Subcutaneous abdominal adipose tissue (tissue), 5 donors: ENCODE results near the gene U2AF2.
"Not testable (repeated sequence)": the region's sequence is repeated elsewhere in the genome, so short reads cannot be mapped to it uniquely, and the experiment has no call there.

ENCODE experiments used
- H3K27ac ChIP-seq: one replicate; pipeline ENCODE4 v1.7.0; 2013; ENCODE audit warnings: low read depth, mild to moderate bottlenecking, inconsistent platforms, low read length, moderate library complexity
- H3K27me3 ChIP-seq, 5 donors: one replicate each; pipeline ENCODE4 v1.7.0; 2013; ENCODE audit warnings: low read length in 5 of 5, inconsistent platforms in 1 of 5; ENCODE audit not compliant: control insufficient read depth in 5 of 5, insufficient read depth in 4 of 5
- H3K36me3 ChIP-seq, 5 donors: one replicate each; pipeline ENCODE4 v1.7.0; 2013; ENCODE audit warnings: low read length in 5 of 5; ENCODE audit not compliant: control insufficient read depth in 5 of 5, insufficient read depth in 5 of 5
- H3K4me1 ChIP-seq, 5 donors: one replicate each; pipeline ENCODE4 v1.7.0; 2013; ENCODE audit warnings: low read length in 5 of 5, mild to moderate bottlenecking in 3 of 5, moderate library complexity in 1 of 5; ENCODE audit not compliant: control insufficient read depth in 5 of 5, insufficient read depth in 5 of 5
- H3K4me3 ChIP-seq, 5 donors: one replicate each; pipeline ENCODE4 v1.7.0; 2013; ENCODE audit warnings: low read length in 5 of 5, low read depth in 1 of 5
- H3K9ac ChIP-seq, 5 donors: one replicate each; pipeline ENCODE4 v1.7.0; 2013; ENCODE audit warnings: low read length in 5 of 5, mild to moderate bottlenecking in 4 of 5, moderate library complexity in 3 of 5
- H3K9me3 ChIP-seq, 5 donors: one replicate each; pipeline ENCODE4 v1.7.0; 2013; ENCODE audit warnings: low read length in 5 of 5; ENCODE audit not compliant: control insufficient read depth in 5 of 5
- donor health status: healthy.
- donor health status: healthy.
- donor health status: healthy.
- donor health status: healthy.
- donor health status: healthy.

The U2AF2 gene

GRCh38 chr19:55702131-55702627 lies 47.3 kb downstream of the U2AF2 start:
- Histone ChIP-seq H3K27me3 (no peaks in the 10 kb centered on the region), H3K9me3 (peaks cover 0 to 3% (median 0%) of the 10 kb centered on the region in 5 donors), H3K36me3 (peaks cover 0 to 33% (median 19%) of the 10 kb centered on the region in 5 donors), H3K4me3 (no peak overlapping the region), H3K9ac (no peak overlapping the region), H3K27ac (no peak overlapping the region), H3K4me1 (peaks cover 0 to 4% (median 0%) of the 10 kb centered on the region in 5 donors)

DNA sequence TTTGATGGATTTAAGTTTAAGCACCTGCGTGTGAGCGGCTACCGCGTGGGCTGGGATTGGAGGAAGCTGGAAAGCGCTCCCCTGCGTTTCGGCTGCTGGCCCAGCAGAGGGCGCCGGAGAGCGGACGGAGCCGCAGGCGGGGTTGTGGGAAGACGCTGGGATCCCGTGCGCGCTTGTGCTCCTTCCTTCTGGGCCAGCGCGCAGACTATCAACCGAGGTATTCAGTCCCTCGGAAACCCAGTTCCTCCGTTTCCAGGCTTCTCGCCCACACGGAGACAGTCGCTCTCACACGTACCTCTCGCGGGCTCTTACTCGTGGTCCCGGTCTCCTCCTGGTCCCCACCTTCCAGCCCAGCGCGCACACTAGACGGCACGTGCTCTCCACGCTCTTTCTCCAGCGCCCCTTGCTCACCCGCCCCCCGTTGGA lies 49.0 kb downstream of the U2AF2 start:
- Histone ChIP-seq H3K9me3 (peaks cover 0 to 3% (median 0%) of the 10 kb centered on the region in 5 donors), H3K4me3 (peak overlapping the region in 1 of 5 donors; percentile 17), H3K36me3 (peaks cover 0 to 21% (median 13%) of the 10 kb centered on the region in 5 donors), H3K9ac (no peak overlapping the region), H3K27me3 (no peaks in the 10 kb centered on the region), H3K27ac (no peak overlapping the region), H3K4me1 (peaks cover 0 to 4% (median 0%) of the 10 kb centered on the region in 5 donors)

- Histone ChIP-seq H3K36me3 (peaks cover 0 to 14% (median 11%) of the 10 kb centered on the region in 5 donors), H3K4me3 (no peak overlapping the region), H3K9me3 (peaks cover 0 to 3% (median 0%) of the 10 kb centered on the region in 5 donors), H3K27me3 (no peaks in the 10 kb centered on the region), H3K9ac (no peak overlapping the region), H3K27ac (no peak overlapping the region), H3K4me1 (peaks cover 0 to 4% (median 0%) of the 10 kb centered on the region in 5 donors)
Measured at GRCh38 chr19:55704494-55705245, 49.8 kb downstream of the U2AF2 start.

GRCh38 chr19:55705972-55706371 lies 51.1 kb downstream of the U2AF2 start:
- Histone ChIP-seq H3K27ac (no peak overlapping the region), H3K9me3 (peaks cover 0 to 3% (median 0%) of the 10 kb centered on the region in 5 donors), H3K4me1 (peaks cover 0 to 4% (median 0%) of the 10 kb centered on the region in 5 donors)

DNA sequence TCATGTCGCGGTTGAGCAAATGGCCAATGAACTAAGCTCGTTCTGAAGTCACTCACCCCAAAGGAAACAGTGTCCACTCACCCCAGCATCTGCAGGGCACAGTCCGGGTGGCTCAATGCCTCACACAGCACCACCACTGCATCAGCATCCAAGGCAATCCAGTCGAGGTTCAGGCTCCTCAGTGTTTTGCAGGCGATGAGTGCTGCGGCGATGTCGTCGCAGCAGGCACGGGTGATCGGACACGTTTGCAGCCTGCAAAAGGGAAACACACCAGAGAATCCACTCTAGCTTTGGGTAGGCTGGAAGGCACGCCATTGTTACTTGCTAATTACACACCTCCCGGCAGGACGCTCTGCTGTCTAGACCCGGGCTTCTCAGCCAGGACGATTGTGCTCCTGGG lies 56.9 kb downstream of the U2AF2 start:
- Histone ChIP-seq H3K9ac (no peak overlapping the region), H3K9me3 (no peaks in the 10 kb centered on the region), H3K27ac (no peak overlapping the region), H3K4me1 (no peaks in the 10 kb centered on the region), H3K36me3 (no peaks in the 10 kb centered on the region), H3K4me3 (no peak overlapping the region), H3K27me3 (peaks cover 6 to 15% (median 9%) of the 10 kb centered on the region in 5 donors)

More at GRCh38 chr19:55705972-55706371, 51.1 kb downstream of the U2AF2 start:
- H3K36me3 ChIP-seq: peaks cover 0 to 6% (median 6%) of the 10 kb centered on the region in 5 donors
- H3K9ac ChIP-seq: no peak overlapping the region
- no peak overlapping the region for H3K4me3 ChIP-seq
- no peaks in the 10 kb centered on the region for H3K27me3 ChIP-seq

DNA sequence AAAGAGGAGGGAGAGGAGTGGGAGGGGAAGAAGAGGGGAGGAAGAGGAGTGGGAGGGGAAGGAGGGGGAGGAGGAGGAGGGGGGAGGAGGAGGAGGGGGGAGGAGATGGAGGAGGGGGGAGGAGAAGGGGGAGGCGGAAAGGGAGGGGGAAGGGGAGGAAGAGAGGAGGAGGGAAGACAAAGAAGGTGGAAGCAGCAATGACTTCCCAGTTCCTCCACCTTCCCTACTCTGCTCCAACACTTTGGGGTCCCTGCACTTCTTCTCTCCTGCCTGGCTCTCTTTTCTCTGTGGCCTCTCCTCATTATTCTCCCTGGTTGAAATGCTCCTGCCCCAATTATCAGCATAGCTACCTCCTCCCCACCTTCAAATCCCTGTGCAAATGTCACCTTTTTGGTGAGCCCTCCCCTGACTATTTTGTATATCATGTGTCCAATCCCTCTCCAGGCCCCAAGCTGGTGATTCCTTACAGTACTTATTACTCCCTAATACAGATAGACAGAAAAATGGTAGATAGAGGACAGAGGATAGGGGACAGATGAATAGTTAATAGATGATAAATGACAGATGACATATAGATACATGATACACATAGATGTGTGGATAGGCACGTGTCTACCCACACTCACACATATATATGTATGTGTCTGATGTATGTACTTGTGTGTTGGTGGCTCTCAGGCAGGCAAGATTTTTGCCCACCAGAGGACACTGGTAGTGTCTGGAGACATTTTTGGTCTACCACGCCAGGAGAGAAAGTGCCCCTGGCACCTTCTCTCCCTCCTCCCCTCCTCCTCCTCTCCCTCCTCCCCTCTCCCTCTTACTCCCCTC lies 58.2 kb downstream of the U2AF2 start:
- Histone ChIP-seq H3K4me1 (no peaks in the 10 kb centered on the region), H3K36me3 (no peaks in the 10 kb centered on the region), H3K9me3 (no peaks in the 10 kb centered on the region), H3K4me3 (no peak overlapping the region), H3K27me3 (peaks cover 8 to 23% (median 13%) of the 10 kb centered on the region in 5 donors), H3K9ac (no peak overlapping the region), H3K27ac (no peak overlapping the region)

GRCh38 chr19:55716531-55716930 lies 61.7 kb downstream of the U2AF2 start:
- peaks cover 9 to 36% (median 22%) of the 10 kb centered on the region in 5 donors for H3K27me3 ChIP-seq
- no peaks in the 10 kb centered on the region for H3K36me3 ChIP-seq
- H3K4me3 ChIP-seq: no peak overlapping the region
- no peak overlapping the region for H3K9ac ChIP-seq
- no peak overlapping the region for H3K27ac ChIP-seq
- no peaks in the 10 kb centered on the region for H3K4me1 ChIP-seq
- peaks cover 0 to 10% (median 4%) of the 10 kb centered on the region in 5 donors for H3K9me3 ChIP-seq

DNA sequence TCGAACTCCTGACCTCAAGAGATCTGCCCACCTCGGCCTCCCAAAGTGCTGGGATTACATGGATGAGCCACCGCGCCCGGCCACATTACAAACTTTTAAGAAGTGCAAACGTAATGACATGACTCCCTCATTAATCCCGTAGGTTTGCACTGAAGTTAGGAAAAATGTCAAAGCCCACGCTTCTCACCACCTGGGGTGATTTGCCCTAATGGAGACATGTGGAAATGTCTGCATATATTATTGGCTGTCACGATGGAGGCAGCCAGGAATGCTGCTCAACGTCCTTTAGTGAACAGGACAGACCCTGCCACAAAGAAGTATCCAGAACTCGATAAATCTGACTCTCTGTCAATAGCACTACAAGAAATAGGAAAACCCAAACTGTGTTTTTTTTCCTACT lies 62.4 kb downstream of the U2AF2 start:
- Histone ChIP-seq H3K4me3 (no peak overlapping the region), H3K9ac (no peak overlapping the region), H3K27ac (no peak overlapping the region), H3K27me3 (peaks cover 6 to 37% (median 20%) of the 10 kb centered on the region in 5 donors), H3K36me3 (no peaks in the 10 kb centered on the region), H3K9me3 (peaks cover 0 to 14% (median 6%) of the 10 kb centered on the region in 5 donors), H3K4me1 (no peaks in the 10 kb centered on the region)

DNA sequence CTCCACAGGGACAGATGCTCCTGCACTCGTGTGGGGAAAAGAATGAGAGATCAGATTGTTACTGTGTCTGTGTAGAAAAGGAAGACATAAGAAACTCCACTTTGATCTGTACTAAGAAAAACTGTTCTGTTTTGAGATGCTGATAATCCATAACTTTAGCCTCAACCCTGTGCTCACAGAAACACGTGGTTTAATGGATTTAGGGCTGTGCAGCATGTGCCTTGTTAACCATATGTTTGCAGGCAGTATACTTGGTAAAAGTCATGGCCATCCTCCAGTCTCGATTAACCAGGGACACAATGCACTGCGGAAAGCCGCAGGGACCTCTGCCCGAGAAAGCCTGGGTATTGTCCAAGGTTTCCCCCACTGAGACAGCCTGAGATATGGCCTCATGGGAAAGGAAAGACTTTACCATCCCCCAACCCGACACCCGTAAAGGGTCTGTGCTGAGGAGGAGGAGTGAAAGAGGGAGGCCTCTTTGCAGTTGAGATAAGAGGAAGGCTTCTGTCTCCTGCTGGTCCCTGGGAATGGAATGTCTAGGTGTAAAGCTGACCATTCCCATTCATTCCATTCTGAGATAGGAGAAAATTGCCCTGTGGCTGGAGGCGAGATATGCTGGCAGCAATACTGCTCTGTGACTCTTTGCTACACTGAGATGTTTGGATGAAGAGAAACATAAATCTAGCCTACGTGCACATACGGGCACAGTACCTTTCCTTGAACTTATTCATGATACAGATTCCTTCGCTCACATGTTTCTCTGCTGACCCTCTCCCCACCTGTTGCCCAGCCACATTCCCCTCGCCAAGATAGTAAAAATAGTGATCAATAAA lies 63.3 kb downstream of the U2AF2 start:
- H3K36me3 ChIP-seq: not testable (repeated sequence)
- H3K9me3 ChIP-seq: peaks cover 0 to 14% (median 7%) of the 10 kb centered on the region in 5 donors

More for the DNA sequence above, 63.3 kb downstream of the U2AF2 start:
- H3K4me1 ChIP-seq, H3K27ac ChIP-seq, H3K4me3 ChIP-seq, H3K9ac ChIP-seq: not testable (repeated sequence)
- peaks cover 6 to 37% (median 20%) of the 10 kb centered on the region in 5 donors for H3K27me3 ChIP-seq
